Psoas muscle (tissue), 8 donors: Measurements from ENCODE around the gene CCSAP. TPM values are rescaled to one million over a fixed set of nuclear protein-coding genes. Genes with fewer than 3 reads are reported as not detected.

Experiments
- ATAC-seq, 4 donors: fragments of 200-7000 bp; cut with Tn5 transposase; one replicate each; pipeline ENCODE4 v1.9.1; 2020; ENCODE audit warnings: moderate library complexity in 3 of 4, mild to moderate bottlenecking in 2 of 4
- DNase-seq, 2 donors: peaks; one replicate each; pipeline ENCODE4 v3.0.0-alpha.2; 2020
- H3K27ac ChIP-seq: fragments of 200-600 bp; one replicate; pipeline ENCODE4 v1.8.0; 2022
- H3K27me3 ChIP-seq, 3 donors: fragments of 200-600 bp in 1 of 3; one replicate each; pipeline versions ENCODE4 v1.6.1 to v1.8.0; 2013 to 2022; ENCODE audit warnings: low read length in 2 of 3, mild to moderate bottlenecking in 2 of 3, moderate library complexity in 1 of 3; ENCODE audit not compliant: insufficient read depth in 3 of 3
- H3K36me3 ChIP-seq, 2 donors: fragments of 200-600 bp in 1 of 2; one replicate each; pipeline versions ENCODE4 v1.6.1 to v1.8.0; 2013 to 2022; ENCODE audit warnings: low read depth in 1 of 2, mild to moderate bottlenecking in 1 of 2, moderate library complexity in 1 of 2; ENCODE audit not compliant: insufficient read depth in 1 of 2
- H3K4me1 ChIP-seq: fragments of 200-600 bp; one replicate; pipeline ENCODE4 v1.8.0; 2022
- H3K4me3 ChIP-seq: fragments of 200-600 bp; one replicate; pipeline ENCODE4 v1.8.0; 2022; ENCODE audit warnings: mild to moderate bottlenecking
- H3K9me3 ChIP-seq: fragments of 200-600 bp; one replicate; pipeline ENCODE4 v1.8.0; 2022
- CTCF ChIP-seq: fragments of 200-600 bp; IDR thresholded peaks from one replicate; pipeline ENCODE4 v1.8.0; 2022; ENCODE audit warnings: antibody characterized with exemption
- WGBS, 3 donors: extraction: QIAGEN DNeasy Blood & Tissue Kit; methylation state at CpG; one replicate each; pipeline versions ENCODE4 v1.1.6 to v1.1.7; 2013; 5-methylcytosine and 5-hydroxymethylcytosine counted together
- intact Hi-C, 2 donors: fragments of 100-400 bp; cut with DNase I; formaldehyde crosslinking; loops; one replicate each; pipeline versions ENCODE4 v1.11.0 to v1.14.2; 2022
- polyA plus RNA-seq, 3 donors: library from polyadenylated mRNA; stranded (reverse); fragments of 200-250 nt; gene quantifications; one replicate each; pipeline ENCODE4 v1.2.3, GENCODE V29; 2013
- total RNA-seq, 4 donors: library from RNA; stranded (reverse); fragmentation: NEBNext Ultra II Directional in 2 of 4; extraction: Animal tissue kit (Norgen Biotek cat#: 25700) in 2 of 4; gene quantifications; one replicate each; pipeline versions ENCODE4 v1.2.1 to v1.2.4, GENCODE V29; 2021 to 2023
- donor health status: healthy with polysubstance abuse.
- donor health status: DM: no; HTN: no; CAD: no; lungs with moderate emphysema.
- donor health status: Bipolar disorder and iron deficiency.
- donor health status: healthy.
- donor health status: DM: yes; HTN: yes; CAD: no.
- donor health status: DM: no; HTN: no; CAD: no.
- donor health status: DM: no; HTN: no; CAD: no.
- donor health status: DM: yes; HTN: yes; CAD: no.

The CCSAP gene
- total and polyA plus RNA-seq, 7 donors = 0.53 to 2.2 (median 1.2) TPM

DNA sequence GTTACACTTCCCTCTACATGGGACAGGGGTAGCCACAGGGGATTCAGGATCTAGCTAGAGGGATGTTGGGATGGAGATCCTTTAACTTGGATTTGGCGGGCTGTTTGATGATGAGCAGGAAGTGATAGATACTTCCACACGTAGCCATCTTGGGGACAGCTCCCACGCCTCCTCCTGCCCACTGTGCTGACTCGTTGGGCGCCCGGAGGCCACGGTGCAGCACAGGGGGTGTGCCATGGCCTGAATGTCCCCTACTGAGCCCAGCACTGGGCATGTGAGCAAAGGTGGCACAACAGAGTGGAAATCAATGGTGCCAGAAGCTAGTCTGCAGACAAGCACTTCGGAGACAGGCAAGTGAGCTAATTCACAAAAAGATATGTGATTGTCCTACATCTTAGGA, 31.6 kb upstream of the CCSAP start:
- Histone ChIP-seq H3K9me3 (no peaks in the 10 kb centered on the region), H3K36me3 (no peaks in the 10 kb centered on the region), H3K4me3 (no peak overlapping the region), H3K27me3 (no peaks in the 10 kb centered on the region), H3K4me1 (peaks cover 7% of the 10 kb centered on the region), H3K27ac (no peak overlapping the region)
- WGBS, 3 donors = 89 to 93% (median 91%) methylated on average over 8 of the region's 8 CpGs
- no peak for DNase-seq
- no peak for ATAC-seq
- intact Hi-C loops = loop anchor here (5.0 kb wide), 2 partner anchors 33 to 78 kb away; no protein-coding TSS in a partner anchor
- TF ChIP-seq CTCF = no peak

- ATAC-seq (no peak), DNase-seq (no peak)
- 84 to 89% (median 88%) methylated on average over 6 of the region's 6 CpGs for WGBS, 3 donors
- Histone ChIP-seq H3K4me1 (peaks cover 11% of the 10 kb centered on the region), H3K9me3 (no peaks in the 10 kb centered on the region), H3K4me3 (no peak overlapping the region), H3K27ac (no peak overlapping the region), H3K36me3 (no peaks in the 10 kb centered on the region), H3K27me3 (no peaks in the 10 kb centered on the region)
- TF ChIP-seq CTCF = no peak
- intact Hi-C loops = loop anchor here (5.0 kb wide), 2 partner anchors 34 to 79 kb away; no protein-coding TSS in a partner anchor
These were observed 30.5 kb upstream of the CCSAP start for GRCh38 chr1:229373395-229373794.

DNA sequence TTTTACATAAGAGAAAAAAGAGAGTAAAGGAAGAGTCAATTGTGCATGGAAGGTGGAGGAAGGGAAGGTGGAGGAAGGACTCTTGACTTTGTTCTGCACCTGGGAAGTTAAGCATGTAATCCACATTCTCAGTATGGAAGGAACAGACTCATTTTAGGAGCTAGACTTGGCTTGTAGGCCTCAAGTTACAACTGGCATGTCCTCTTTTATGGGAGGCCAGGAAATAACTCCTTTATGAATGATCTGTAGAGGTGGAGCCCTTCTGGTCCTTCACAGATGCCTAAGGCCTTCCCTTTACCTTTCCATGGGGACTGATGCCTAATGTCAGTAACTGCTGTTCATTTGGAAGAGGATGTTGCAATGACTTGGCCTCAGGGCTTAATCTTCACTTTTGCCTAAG, 29.4 kb upstream of the CCSAP start:
- no peak for DNase-seq
- no peak overlapping the region for H3K27ac ChIP-seq
- H3K36me3 ChIP-seq = no peaks in the 10 kb centered on the region
- no peaks in the 10 kb centered on the region for H3K27me3 ChIP-seq
- no peak overlapping the region for H3K4me3 ChIP-seq
- intact Hi-C loops = loop anchor here (5.0 kb wide), 2 partner anchors 35 to 80 kb away; no protein-coding TSS in a partner anchor
- H3K9me3 ChIP-seq = no peaks in the 10 kb centered on the region
- peaks cover 18% of the 10 kb centered on the region for H3K4me1 ChIP-seq
- no peak for ATAC-seq
- no peak for TF ChIP-seq CTCF

GRCh38 chr1:229371624-229372023, 28.8 kb upstream of the CCSAP start:
- Histone ChIP-seq H3K36me3 (no peaks in the 10 kb centered on the region), H3K4me3 (no peak overlapping the region), H3K27me3 (no peaks in the 10 kb centered on the region), H3K9me3 (no peaks in the 10 kb centered on the region), H3K27ac (no peak overlapping the region), H3K4me1 (peaks cover 18% of the 10 kb centered on the region)
- DNase-seq (no peak), ATAC-seq (no peak)
- TF ChIP-seq CTCF = no peak
- 84 to 92% (median 87%) methylated on average over 6 of the region's 6 CpGs for WGBS, 3 donors
- intact Hi-C loops = loop anchor here (1.0 to 5.0 kb wide), 3 partner anchors 36 to 81 kb away; no protein-coding TSS in a partner anchor

DNA sequence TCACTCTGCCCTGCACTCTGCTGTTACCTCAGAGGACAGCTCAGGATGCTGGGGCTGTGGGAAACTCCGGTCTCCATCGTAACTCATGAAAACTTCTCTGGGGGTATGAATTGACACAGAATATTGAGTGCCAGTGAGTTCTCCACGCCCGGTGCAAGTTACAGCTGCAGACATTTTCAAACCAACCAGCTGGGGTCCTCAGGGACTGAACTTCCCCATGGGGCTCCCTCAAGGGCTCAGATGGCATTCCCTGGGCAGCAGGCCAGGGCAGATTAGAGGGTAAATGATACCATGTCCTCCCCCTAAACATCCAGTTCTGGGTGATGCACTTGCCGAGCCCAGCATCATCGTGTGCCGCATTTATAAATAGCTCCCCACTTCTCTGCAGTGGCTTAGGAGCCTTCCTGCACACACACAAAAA, 27.8 kb upstream of the CCSAP start:
- peak; percentile 76 to 92 for DNase-seq
- intact Hi-C loops = loop anchor here (1.0 to 5.0 kb wide), 3 partner anchors 37 to 82 kb away; no protein-coding TSS in a partner anchor
- WGBS, 3 donors = 9 to 18% (median 10%) methylated on average over 7 of the region's 7 CpGs
- peaks cover 18% of the 10 kb centered on the region for H3K4me1 ChIP-seq
- H3K4me3 ChIP-seq = no peak overlapping the region
- H3K36me3 ChIP-seq = no peaks in the 10 kb centered on the region
- H3K27me3 ChIP-seq = no peaks in the 10 kb centered on the region
- no peaks in the 10 kb centered on the region for H3K9me3 ChIP-seq
- peak; percentile 88 to 97 (median 96) for ATAC-seq
- H3K27ac ChIP-seq = peak overlapping the region; percentile 1
- peak; percentile 17 for TF ChIP-seq CTCF
